Esophagus squamous epithelium (tissue), 4 donors: ENCODE data around the gene SPG21.

ENCODE experiments used
- CTCF ChIP-seq, 6 experiments: fragments of 450-650 bp in 4 of 6; fragments of 200-600 bp in 2 of 6; sonication (generic) in 2 of 6; IDR thresholded peaks; one replicate each; pipeline ENCODE4 v1.5.1; 2016 to 2019; ENCODE audit warnings: antibody characterized with exemption in 6 of 6, mild to moderate bottlenecking in 4 of 6, moderate library complexity in 4 of 6
- POLR2A ChIP-seq, 4 donors: fragments of 450-650 bp; IDR thresholded peaks; one replicate each; pipeline ENCODE4 v1.6.1; 2017; ENCODE audit warnings: antibody characterized with exemption in 4 of 4, mild to moderate bottlenecking in 4 of 4, moderate library complexity in 3 of 4

GRCh38 chr15:65006876-65007275 is 17.2 kb upstream of the SPG21 start:
- TF ChIP-seq CTCF (IDR thresholded peaks at IDR 0.05), result no peak
- TF ChIP-seq POLR2A (IDR thresholded peaks at IDR 0.05), result no peak
